HEK293T (cell line): ENCODE data around the gene CD14.

ENCODE experiments used
- CTBP1 ChIP-seq: fragments of 450-650 bp; IDR thresholded peaks from 2 replicates; pipeline ENCODE4 v1.6.1; 2016; ENCODE audit warnings: borderline replicate concordance
- ELF4 ChIP-seq: fragments of 450-650 bp; IDR thresholded peaks from 2 replicates; pipeline ENCODE4 v1.6.1; 2017; ENCODE audit warnings: antibody characterized with exemption
- FOXA1 ChIP-seq: fragments of 450-650 bp; IDR thresholded peaks from 2 replicates; pipeline ENCODE4 v1.6.1; 2016; ENCODE audit warnings: mild to moderate bottlenecking
- FOXK2 ChIP-seq: fragments of 450-650 bp; IDR thresholded peaks from 2 replicates; pipeline ENCODE4 v1.6.1; 2016; ENCODE audit warnings: mild to moderate bottlenecking
- FOXM1 ChIP-seq: fragments of 450-650 bp; IDR thresholded peaks from 2 replicates; pipeline ENCODE4 v1.6.1; 2017; ENCODE audit warnings: mild to moderate bottlenecking, borderline replicate concordance
- SP1 ChIP-seq: fragments of 450-650 bp; IDR thresholded peaks from 2 replicates; pipeline ENCODE4 v1.6.1; 2017
- SUZ12 ChIP-seq: fragments of 450-650 bp; IDR thresholded peaks from 2 replicates; pipeline ENCODE4 v1.6.1; 2016; ENCODE audit warnings: mild to moderate bottlenecking
- TARDBP ChIP-seq: fragments of 450-650 bp; IDR thresholded peaks from 2 replicates; pipeline ENCODE4 v1.6.1; 2016
- ZNF384 ChIP-seq: fragments of 450-650 bp; IDR thresholded peaks from 2 replicates; pipeline ENCODE4 v1.6.1; 2016
- TF ChIP-seq, protein P1 (sequence below): fragments of 450-650 bp; IDR thresholded peaks from 2 replicates; pipeline ENCODE4 v1.6.1; 2016

DNA sequence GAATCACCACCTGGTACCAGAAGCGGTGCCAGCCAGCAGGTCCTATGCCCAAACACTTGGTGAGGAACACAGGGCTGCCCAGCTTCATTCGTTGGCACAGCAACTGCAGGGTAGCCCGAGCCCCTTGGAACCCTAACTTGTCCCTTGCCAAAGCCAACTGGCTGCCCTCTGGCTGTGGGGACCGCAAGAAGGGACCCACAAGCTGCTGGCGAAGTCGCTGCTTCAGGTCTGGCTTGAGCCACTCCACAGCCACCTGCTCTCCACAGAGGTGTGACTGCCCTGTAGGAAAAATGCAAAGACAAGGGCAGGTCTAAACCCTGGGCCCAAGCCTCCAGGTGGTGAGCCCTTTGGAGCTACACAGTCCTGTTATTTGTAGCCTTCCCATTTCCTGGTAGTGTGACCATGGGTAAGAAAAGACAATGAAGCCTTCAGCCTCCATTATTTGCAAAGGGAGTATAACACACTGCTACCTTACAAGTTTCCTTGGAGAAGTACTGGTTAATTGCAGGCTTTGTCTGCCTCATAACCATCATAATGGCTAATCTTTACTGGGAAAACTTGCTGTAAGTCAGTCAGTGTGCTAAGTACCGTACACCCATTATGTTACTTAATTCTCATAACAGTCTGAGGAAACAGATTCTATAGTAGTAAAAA is 38.6 kb upstream of the CD14 start:
- TF ChIP-seq SUZ12: no peak
- TF ChIP-seq, protein P1, sequence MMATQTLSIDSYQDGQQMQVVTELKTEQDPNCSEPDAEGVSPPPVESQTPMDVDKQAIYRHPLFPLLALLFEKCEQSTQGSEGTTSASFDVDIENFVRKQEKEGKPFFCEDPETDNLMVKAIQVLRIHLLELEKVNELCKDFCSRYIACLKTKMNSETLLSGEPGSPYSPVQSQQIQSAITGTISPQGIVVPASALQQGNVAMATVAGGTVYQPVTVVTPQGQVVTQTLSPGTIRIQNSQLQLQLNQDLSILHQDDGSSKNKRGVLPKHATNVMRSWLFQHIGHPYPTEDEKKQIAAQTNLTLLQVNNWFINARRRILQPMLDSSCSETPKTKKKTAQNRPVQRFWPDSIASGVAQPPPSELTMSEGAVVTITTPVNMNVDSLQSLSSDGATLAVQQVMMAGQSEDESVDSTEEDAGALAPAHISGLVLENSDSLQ: no peak
- no peak for TF ChIP-seq TARDBP
- TF ChIP-seq CTBP1: no peak
- no peak for TF ChIP-seq ZNF384
- TF ChIP-seq FOXM1: no peak
- TF ChIP-seq SP1: no peak
- TF ChIP-seq FOXK2: no peak
- no peak for TF ChIP-seq ELF4
- no peak for TF ChIP-seq FOXA1
